ENCODE data around the gene FAM3C. TPM values are rescaled to one million over a fixed set of nuclear protein-coding genes. Genes with fewer than 3 reads are reported as not detected.

The FAM3C gene
- total and polyA plus RNA-seq, 10 of the 15 experiments (the other 5 are each of a cell fraction or from before 2014, with no cell fraction given) = 11.0 to 110 (median 27.8) TPM

DNA sequence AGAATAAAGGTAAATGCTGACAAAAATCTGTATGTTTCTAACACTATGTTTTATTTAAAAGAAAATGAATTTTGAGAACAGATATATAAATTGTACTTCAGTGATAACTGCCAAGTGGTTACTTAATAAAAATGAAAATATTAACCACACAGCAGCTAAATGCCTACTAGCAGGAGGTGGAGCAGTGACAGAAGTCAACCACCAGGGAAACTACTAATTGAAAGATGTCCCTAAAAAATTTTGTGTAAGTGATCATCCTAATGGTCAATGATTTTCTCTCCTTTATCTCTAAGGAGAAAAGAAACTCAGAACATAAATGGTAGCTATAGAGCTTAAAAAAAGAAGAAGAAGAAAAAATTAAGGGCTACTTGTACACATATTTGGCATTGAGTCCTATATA is 44.4 kb downstream of the FAM3C start:
- Histone ChIP-seq H3K27me3 (replicated peaks in 1 of 2; ENCODE audit: control insufficient read depth in 2 of 2, insufficient read depth in 2 of 2, low read length in 1 of 2) (no peaks in the 10 kb centered on the region), H3K9ac (ENCODE audit: control insufficient read depth, insufficient read depth, low read length) (no peak overlapping the region), H3K4me1 (ENCODE audit: control insufficient read depth, insufficient read depth, low read length) (no peaks in the 10 kb centered on the region), H3K36me3 (ENCODE audit: control insufficient read depth in 2 of 2, insufficient read depth in 2 of 2, low read length in 1 of 2) (peaks cover 1 to 10% of the 10 kb centered on the region in 2 experiments; a peak in 3 of 4 replicates), H3K4me3 (no peak overlapping the region), H3K27ac (ENCODE audit: control insufficient read depth, insufficient read depth) (no peak overlapping the region), H4K20me1 (ENCODE audit: control insufficient read depth, insufficient read depth) (no peaks in the 10 kb centered on the region), H3K9me3 (replicated peaks; ENCODE audit: control insufficient read depth, insufficient read depth, low read length) (no peaks in the 10 kb centered on the region), H2AFZ (ENCODE audit: control insufficient read depth, low read depth, low read length) (no peak overlapping the region), H3K4me2 (ENCODE audit: control insufficient read depth, insufficient read depth) (no peak overlapping the region), H3K79me2 (ENCODE audit: control insufficient read depth, insufficient read depth, low read length) (no peaks in the 10 kb centered on the region)
- DNase-seq (ENCODE audit: low read depth, low spot score) (no peak), FAIRE-seq (no peak), ATAC-seq (peak; percentile 52)
- in situ Hi-C loops (cut with MboI) (no loop called here), intact Hi-C loops (cut with micrococcal nuclease; ENCODE audit: unreplicated experiment) (no loop called here)
- ChIA-PET RAD21 (ENCODE audit: unreplicated experiment) (interaction anchor here (1.2 to 1.5 kb wide), 5 partner anchors 10 to 195 kb away, joined by 3 to 5 read pairs (median 4); no protein-coding TSS in a partner anchor), CTCF (interaction anchor here (0.7 to 4.8 kb wide), 7 partner anchors 10 to 228 kb away, joined by 3 to 19 read pairs (median 4); partner anchors contain the start of gene FAM3C), SMC1A (ENCODE audit: uncharacterized antibody, unreplicated experiment) (interaction anchor here (0.8 to 3.2 kb wide), 9 partner anchors 10 to 223 kb away, joined by 3 to 23 read pairs (median 5); no protein-coding TSS in a partner anchor), POLR2A (interaction anchor here (0.7 to 1.3 kb wide), 2 partner anchors 44 to 179 kb away, joined by 3 read pairs; partner anchors contain the start of gene FAM3C)
- TF ChIP-seq, protein P1, sequence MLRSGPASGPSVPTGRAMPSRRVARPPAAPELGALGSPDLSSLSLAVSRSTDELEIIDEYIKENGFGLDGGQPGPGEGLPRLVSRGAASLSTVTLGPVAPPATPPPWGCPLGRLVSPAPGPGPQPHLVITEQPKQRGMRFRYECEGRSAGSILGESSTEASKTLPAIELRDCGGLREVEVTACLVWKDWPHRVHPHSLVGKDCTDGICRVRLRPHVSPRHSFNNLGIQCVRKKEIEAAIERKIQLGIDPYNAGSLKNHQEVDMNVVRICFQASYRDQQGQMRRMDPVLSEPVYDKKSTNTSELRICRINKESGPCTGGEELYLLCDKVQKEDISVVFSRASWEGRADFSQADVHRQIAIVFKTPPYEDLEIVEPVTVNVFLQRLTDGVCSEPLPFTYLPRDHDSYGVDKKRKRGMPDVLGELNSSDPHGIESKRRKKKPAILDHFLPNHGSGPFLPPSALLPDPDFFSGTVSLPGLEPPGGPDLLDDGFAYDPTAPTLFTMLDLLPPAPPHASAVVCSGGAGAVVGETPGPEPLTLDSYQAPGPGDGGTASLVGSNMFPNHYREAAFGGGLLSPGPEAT (IDR thresholded peaks at IDR 0.05; ENCODE audit: low read depth) = no peak
- TF ChIP-seq NFYA (IDR thresholded peaks at IDR 0.05; ENCODE audit: borderline replicate concordance, low read depth, low read length) = no peak
- no peak for TF ChIP-seq SREBF2 (IDR thresholded peaks at IDR 0.05; ENCODE audit: low read length)
- TF ChIP-seq CHD4 (IDR thresholded peaks at IDR 0.05) = no peak
- TF ChIP-seq, protein P2, sequence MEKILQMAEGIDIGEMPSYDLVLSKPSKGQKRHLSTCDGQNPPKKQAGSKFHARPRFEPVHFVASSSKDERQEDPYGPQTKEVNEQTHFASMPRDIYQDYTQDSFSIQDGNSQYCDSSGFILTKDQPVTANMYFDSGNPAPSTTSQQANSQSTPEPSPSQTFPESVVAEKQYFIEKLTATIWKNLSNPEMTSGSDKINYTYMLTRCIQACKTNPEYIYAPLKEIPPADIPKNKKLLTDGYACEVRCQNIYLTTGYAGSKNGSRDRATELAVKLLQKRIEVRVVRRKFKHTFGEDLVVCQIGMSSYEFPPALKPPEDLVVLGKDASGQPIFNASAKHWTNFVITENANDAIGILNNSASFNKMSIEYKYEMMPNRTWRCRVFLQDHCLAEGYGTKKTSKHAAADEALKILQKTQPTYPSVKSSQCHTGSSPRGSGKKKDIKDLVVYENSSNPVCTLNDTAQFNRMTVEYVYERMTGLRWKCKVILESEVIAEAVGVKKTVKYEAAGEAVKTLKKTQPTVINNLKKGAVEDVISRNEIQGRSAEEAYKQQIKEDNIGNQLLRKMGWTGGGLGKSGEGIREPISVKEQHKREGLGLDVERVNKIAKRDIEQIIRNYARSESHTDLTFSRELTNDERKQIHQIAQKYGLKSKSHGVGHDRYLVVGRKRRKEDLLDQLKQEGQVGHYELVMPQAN (conservative IDR thresholded peaks at IDR 0.05) = no peak
- TF ChIP-seq EZH2 (IDR thresholded peaks at IDR 0.05; ENCODE audit: borderline replicate concordance, control insufficient read depth, low read depth, low read length) = no peak
- no peak for TF ChIP-seq NBN (IDR thresholded peaks at IDR 0.05)
- no peak for TF ChIP-seq JUNB (IDR thresholded peaks at IDR 0.05)
- no TSS peak for BruUV-seq (replicated peaks)

All from GM12878 (cell line).